ENCODE data around the gene RPL22L1.

DNA sequence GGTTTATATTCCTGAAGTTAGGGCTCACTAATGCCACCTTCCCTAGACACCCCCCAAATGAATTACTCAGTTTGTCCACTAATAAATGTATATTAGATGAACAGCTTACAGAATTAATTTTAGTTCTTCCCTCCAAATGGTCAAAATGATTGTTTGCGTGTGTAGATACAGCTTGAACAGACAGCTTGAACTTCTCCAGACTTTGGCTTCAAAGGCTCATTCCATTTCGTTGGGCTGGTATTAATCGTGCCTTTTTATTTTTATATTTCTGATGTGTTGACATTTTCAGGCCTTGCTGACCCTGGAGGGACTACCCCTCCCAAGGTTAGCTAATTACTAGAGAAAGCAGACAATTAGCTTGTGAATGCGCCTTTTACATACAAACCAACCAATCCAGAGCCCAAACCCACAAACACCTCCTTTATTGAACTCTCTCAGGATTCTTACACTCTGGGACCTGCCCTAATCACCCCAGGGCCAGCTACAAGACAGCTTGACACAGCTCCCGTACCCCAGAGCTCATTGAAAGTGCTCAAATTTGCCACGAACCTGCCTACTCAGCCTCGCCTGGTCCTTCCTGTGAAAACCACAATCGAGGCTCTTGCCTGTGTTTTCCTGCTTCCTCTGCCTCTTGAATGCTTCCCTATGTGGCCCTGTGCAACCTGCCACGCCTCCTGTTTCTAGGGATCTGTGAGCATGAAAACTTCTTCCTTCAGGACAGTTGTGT lies 40.3 kb downstream of the RPL22L1 start:
- TF ChIP-seq POLR2A (IDR thresholded peaks at IDR 0.05), result no peak
- TF ChIP-seq, protein P1, sequence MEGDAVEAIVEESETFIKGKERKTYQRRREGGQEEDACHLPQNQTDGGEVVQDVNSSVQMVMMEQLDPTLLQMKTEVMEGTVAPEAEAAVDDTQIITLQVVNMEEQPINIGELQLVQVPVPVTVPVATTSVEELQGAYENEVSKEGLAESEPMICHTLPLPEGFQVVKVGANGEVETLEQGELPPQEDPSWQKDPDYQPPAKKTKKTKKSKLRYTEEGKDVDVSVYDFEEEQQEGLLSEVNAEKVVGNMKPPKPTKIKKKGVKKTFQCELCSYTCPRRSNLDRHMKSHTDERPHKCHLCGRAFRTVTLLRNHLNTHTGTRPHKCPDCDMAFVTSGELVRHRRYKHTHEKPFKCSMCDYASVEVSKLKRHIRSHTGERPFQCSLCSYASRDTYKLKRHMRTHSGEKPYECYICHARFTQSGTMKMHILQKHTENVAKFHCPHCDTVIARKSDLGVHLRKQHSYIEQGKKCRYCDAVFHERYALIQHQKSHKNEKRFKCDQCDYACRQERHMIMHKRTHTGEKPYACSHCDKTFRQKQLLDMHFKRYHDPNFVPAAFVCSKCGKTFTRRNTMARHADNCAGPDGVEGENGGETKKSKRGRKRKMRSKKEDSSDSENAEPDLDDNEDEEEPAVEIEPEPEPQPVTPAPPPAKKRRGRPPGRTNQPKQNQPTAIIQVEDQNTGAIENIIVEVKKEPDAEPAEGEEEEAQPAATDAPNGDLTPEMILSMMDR (IDR thresholded peaks at IDR 0.05), result no peak
